BJ (cell line): Measurements from ENCODE around the gene DPP9. TPM values are rescaled to one million over a fixed set of nuclear protein-coding genes. Genes with fewer than 3 reads are reported as not detected.
A peak's percentile ranks its signal among the peaks of the same experiment; 100 is the strongest.

ENCODE experiments used
- CTCF ChIA-PET: fragments of 350-600 bp; formaldehyde crosslinking; extraction: SDS; loops from one replicate; lab custom pipeline; 2021; ENCODE audit warnings: antibody characterized with exemption, inconsistent platforms; lab: Yijun Ruan, JAX
- POLR2A ChIA-PET: fragments of 300-600 bp; sonication (Branson Sonifier 250); formaldehyde crosslinking; extraction: SDS; loops from one replicate; lab custom pipeline; 2021; ENCODE audit warnings: antibody characterized with exemption; lab: Charles Lee
- DNase-seq: peaks from one replicate; pipeline ENCODE4 v3.0.0-alpha.2; 2011; ENCODE audit warnings: low read depth
- H3K27me3 ChIP-seq: 2 replicates; pipeline ENCODE4 v1.6.0; 2011; ENCODE audit warnings: low read length; ENCODE audit not compliant: control insufficient read depth, insufficient read depth
- H3K36me3 ChIP-seq: 2 replicates; pipeline ENCODE4 v1.5.1; 2011; ENCODE audit warnings: low read length; ENCODE audit not compliant: control insufficient read depth, insufficient read depth
- H3K4me3 ChIP-seq: 2 replicates; pipeline ENCODE4 v1.5.1; 2011; ENCODE audit warnings: low read depth, mild to moderate bottlenecking, control low read depth, low read length
- CTCF ChIP-seq: IDR thresholded peaks from 2 replicates; pipeline ENCODE4 v1.5.1; 2011; ENCODE audit warnings: low read depth, mild to moderate bottlenecking, control low read depth, inconsistent platforms, low read length, moderate library complexity; ENCODE audit not compliant: insufficient read depth
- polyA plus RNA-seq: library from polyadenylated mRNA; depleted of rRNA; stranded (reverse); fragments of >200 nt; gene quantifications from 2 replicates; pipeline ENCODE4 v1.2.3, GENCODE V29; 2011

The DPP9 gene
- polyA plus RNA-seq, 1 experiment: 12.3 TPM

- peaks cover 40% of the 10 kb centered on the region for H3K36me3 ChIP-seq
- TF ChIP-seq CTCF: no peak
- no peak for DNase-seq
- H3K27me3 ChIP-seq: no peaks in the 10 kb centered on the region
- H3K4me3 ChIP-seq: no peak overlapping the region
- POLR2A ChIA-PET: no interaction called here
- CTCF ChIA-PET: no interaction called here
These were observed 9.6 kb downstream of the DPP9 start for GRCh38 chr19:4714016-4714415.

DNA sequence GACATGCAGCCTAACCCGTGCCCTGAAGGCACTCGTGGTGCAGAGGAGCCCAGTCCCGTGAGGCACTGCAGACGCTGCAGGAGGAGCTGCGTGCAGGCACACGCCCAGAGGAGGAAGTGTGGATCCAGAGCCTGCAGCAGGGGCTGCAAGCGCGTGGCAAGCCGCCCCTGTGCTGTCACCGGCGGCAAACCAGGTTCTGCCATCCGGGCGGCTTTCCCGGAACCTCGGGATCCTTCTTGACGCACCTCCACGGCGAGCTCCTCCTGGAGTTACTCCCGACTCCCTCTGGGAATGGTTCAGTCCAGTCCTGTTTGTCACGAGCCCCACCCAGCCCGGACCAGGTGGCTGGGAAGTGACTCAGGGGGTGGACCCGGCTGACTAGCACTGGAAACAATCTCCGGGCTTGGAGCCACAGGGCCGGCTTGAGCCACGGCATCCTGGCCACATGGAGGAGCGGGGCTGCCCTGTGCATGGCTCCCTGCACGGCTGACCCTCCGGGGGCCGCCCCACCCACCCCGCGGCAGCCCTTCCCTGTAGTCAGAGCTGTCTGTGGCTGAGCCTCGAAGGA lies 10.2 kb downstream of the DPP9 start:
- Histone ChIP-seq H3K36me3 (peaks cover 39% of the 10 kb centered on the region), H3K27me3 (no peaks in the 10 kb centered on the region), H3K4me3 (no peak overlapping the region)
- ChIA-PET CTCF (no interaction called here), POLR2A (no interaction called here)
- no peak for TF ChIP-seq CTCF
- peak; percentile 77 for DNase-seq

DNA sequence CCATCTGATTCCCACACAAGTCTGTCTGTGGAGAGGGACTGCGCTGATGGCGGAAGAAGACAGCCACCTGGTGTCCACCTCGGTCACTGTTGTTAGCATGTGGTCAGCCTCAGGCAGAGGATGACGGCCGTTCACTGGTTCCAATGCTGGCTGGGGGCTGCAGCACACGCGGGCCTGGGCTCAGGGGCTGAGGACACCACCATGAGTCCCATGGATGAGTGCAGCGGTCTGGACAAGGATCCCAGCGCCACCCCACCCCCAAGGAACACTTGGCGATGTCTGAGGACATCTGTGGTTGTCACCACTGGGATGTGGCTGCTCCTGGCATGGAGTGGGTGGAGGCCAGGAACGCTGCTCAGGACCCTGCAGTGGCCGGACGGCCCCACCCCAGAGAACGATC lies 10.9 kb downstream of the DPP9 start:
- Histone ChIP-seq H3K27me3 (no peaks in the 10 kb centered on the region), H3K4me3 (no peak overlapping the region), H3K36me3 (peaks cover 34% of the 10 kb centered on the region)
- no peak for TF ChIP-seq CTCF
- CTCF ChIA-PET: no interaction called here
- DNase-seq: no peak
- POLR2A ChIA-PET: interaction anchor here (0.6 kb wide), 1 partner anchor 198 kb away, joined by 3 read pairs; no protein-coding TSS in a partner anchor

GRCh38 chr19:4711211-4711610 lies 12.4 kb downstream of the DPP9 start:
- POLR2A ChIA-PET: no interaction called here
- CTCF ChIA-PET: interaction anchor here (0.9 kb wide), 1 partner anchor 14 kb away, joined by 3 read pairs; no protein-coding TSS in a partner anchor
- DNase-seq: no peak
- no peak for TF ChIP-seq CTCF
- H3K4me3 ChIP-seq: no peak overlapping the region
- H3K36me3 ChIP-seq: peaks cover 28% of the 10 kb centered on the region
- H3K27me3 ChIP-seq: no peaks in the 10 kb centered on the region

DNA sequence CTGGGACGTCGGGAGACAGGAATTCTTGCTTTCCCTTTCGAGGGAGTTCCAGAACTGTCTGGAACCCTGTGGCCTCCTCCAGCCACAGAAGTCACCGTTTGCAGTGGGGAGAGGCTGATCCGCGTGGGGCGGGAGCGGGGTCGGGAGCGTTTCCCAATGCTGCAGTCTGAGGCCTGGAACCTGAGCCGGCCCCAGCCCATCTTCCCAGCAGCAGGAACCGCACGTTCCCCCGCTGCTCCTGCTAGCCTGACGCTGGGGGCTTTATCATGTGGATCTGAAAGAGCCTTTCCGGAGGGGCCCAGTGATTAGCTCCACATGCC lies 13.4 kb downstream of the DPP9 start:
- Histone ChIP-seq H3K36me3 (peaks cover 24% of the 10 kb centered on the region), H3K4me3 (no peak overlapping the region), H3K27me3 (no peaks in the 10 kb centered on the region)
- no peak for TF ChIP-seq CTCF
- POLR2A ChIA-PET: no interaction called here
- CTCF ChIA-PET: no interaction called here
- no peak for DNase-seq
